ENCODE results near the gene ZBTB37. TPM values are rescaled to one million over a fixed set of nuclear protein-coding genes. Genes with fewer than 3 reads are reported as not detected.

ZBTB37 gene
- total and polyA plus RNA-seq, 2 of the 4 experiments (the other 2 are of a cell fraction): 1.0 to 13.1 TPM

GRCh38 chr1:173903827-173904531 is 35.8 kb downstream of the ZBTB37 start:
- Histone ChIP-seq H2BK20ac (ENCODE audit: low read depth, low read length) (no peak overlapping the region), H4K8ac (ENCODE audit: low read depth in 2 of 2, low read length in 2 of 2) (no peak overlapping the region), H3K23ac (ENCODE audit: low read depth, low read length) (no peak overlapping the region), H3K4me3 (ENCODE audit: insufficient read depth, low read depth, low read length) (no peak overlapping the region), H2AFZ (replicated peaks; ENCODE audit: low read length, poor library complexity) (no peak overlapping the region), H2AK9ac (replicated peaks; ENCODE audit: low read depth, low read length, poor library complexity) (no peak overlapping the region), H3K9me1 (ENCODE audit: insufficient read depth, low read length) (no peaks in the 10 kb centered on the region), H3K4me1 (ENCODE audit: control insufficient read depth, insufficient read depth, low read length) (no peaks in the 10 kb centered on the region), H3K27me3 (ENCODE audit: control insufficient read depth, insufficient read depth, low read length) (no peaks in the 10 kb centered on the region), H3K79me1 (ENCODE audit: low read depth in 1 of 2, low read length in 2 of 2) (no peaks in the 10 kb centered on the region), H4K20me1 (ENCODE audit: insufficient read depth, low read length) (no peaks in the 10 kb centered on the region), H2BK5ac (ENCODE audit: low read depth, low read length, poor library complexity, severe bottlenecking) (no peak overlapping the region), H3K27ac (ENCODE audit: insufficient read depth, low read length) (no peak overlapping the region), H4K5ac (ENCODE audit: low read depth, low read length) (no peak overlapping the region), H3K56ac (ENCODE audit: extremely low read depth, insufficient read depth, low read length) (no peak overlapping the region), H3K4me2 (ENCODE audit: low read depth, low read length) (no peak overlapping the region), H3K36me3 (ENCODE audit: control insufficient read depth, insufficient read depth, low read length) (no peaks in the 10 kb centered on the region), H3K4ac (ENCODE audit: low read depth, low read length) (no peak overlapping the region), H3K14ac (replicated peaks; ENCODE audit: low read depth, low read length) (no peak overlapping the region), H2AK5ac (ENCODE audit: low read depth, low read length) (no peak overlapping the region), H3K18ac (ENCODE audit: low read depth, low read length) (no peak overlapping the region), H2BK15ac (ENCODE audit: low read depth, low read length) (no peak overlapping the region), H3K9ac (ENCODE audit: low read depth, low read length) (no peak overlapping the region), H2BK120ac (ENCODE audit: low read depth, low read length) (no peak overlapping the region), H3K9me3 (ENCODE audit: control insufficient read depth, insufficient read depth, low read length) (no peaks in the 10 kb centered on the region), H4K91ac (ENCODE audit: insufficient read depth, low read depth, low read length) (no peak overlapping the region)
- 96% methylated on average over 4 of the region's 6 CpGs; no CpG with 5 or more reads in 1 of the 2 experiments for WGBS, 2 experiments (ENCODE audit: extremely low coverage in 2 of 2, insufficient read length in 1 of 2)
- DNase-seq: no peak
- BruUV-seq (replicated peaks): no TSS peak
- intact Hi-C loops (cut with micrococcal nuclease) (no loop called here), in situ Hi-C loops (cut with MboI; ENCODE audit: low sequenced_read_pairs) (no loop called here), dilution Hi-C loops (cut with HindIII; ENCODE audit: low sequenced_read_pairs, unreplicated experiment) (no loop called here)
- no peak for TF ChIP-seq CHD1 (IDR thresholded peaks at IDR 0.05; ENCODE audit: low read depth, low read length)
- no peak for TF ChIP-seq BHLHE40 (IDR thresholded peaks at IDR 0.05; ENCODE audit: low read depth, low read length)
- TF ChIP-seq MAFK (IDR thresholded peaks at IDR 0.05; ENCODE audit: low read depth, low read length): no peak
- TF ChIP-seq USF2 (IDR thresholded peaks at IDR 0.05; ENCODE audit: low read depth, low read length): no peak
- TF ChIP-seq POLR2A (IDR thresholded peaks at IDR 0.05; ENCODE audit: low read depth, low read length): no peak
- no peak for TF ChIP-seq RAD21 (IDR thresholded peaks at IDR 0.05; ENCODE audit: low read length)
- no peak for TF ChIP-seq CTCF (conservative IDR thresholded peaks at IDR 0.05; ENCODE audit: low read depth, low read length)
- TF ChIP-seq CEBPB (IDR thresholded peaks at IDR 0.05; ENCODE audit: low read depth, low read length): no peak
- no peak for TF ChIP-seq FOS (IDR thresholded peaks at IDR 0.05; ENCODE audit: low read depth, low read length)
- TF ChIP-seq RCOR1 (IDR thresholded peaks at IDR 0.05; ENCODE audit: insufficient replicate concordance, low read length): no peak
- no peak for TF ChIP-seq MAZ (IDR thresholded peaks at IDR 0.05; ENCODE audit: borderline replicate concordance, low read depth, low read length)
- TF ChIP-seq MXI1 (IDR thresholded peaks at IDR 0.05; ENCODE audit: borderline replicate concordance, low read depth, low read length): no peak
- TF ChIP-seq ELK1 (IDR thresholded peaks at IDR 0.05; ENCODE audit: borderline replicate concordance, low read depth, low read length): no peak
- no peak for TF ChIP-seq NFE2L2 (IDR thresholded peaks at IDR 0.05; ENCODE audit: low read depth, low read length)
- TF ChIP-seq RFX5 (IDR thresholded peaks at IDR 0.05; ENCODE audit: low read depth, low read length): no peak
- no peak for TF ChIP-seq SMC3 (IDR thresholded peaks at IDR 0.05; ENCODE audit: low read depth, low read length)
- ChIA-PET CTCF (no interaction called here), POLR2A (ENCODE audit: unreplicated experiment) (no interaction called here)
- ATAC-seq (ENCODE audit: low read depth): no peak

All from IMR-90 (cell line).